Breast epithelium (tissue), 3 donors: Measurements from ENCODE around the gene AAGAB.
"Not testable (repeated sequence)": the region's sequence is repeated elsewhere in the genome, so short reads cannot be mapped to it uniquely, and the experiment has no call there.

Experiments
- POLR2A ChIP-seq: fragments of 450-650 bp; IDR thresholded peaks from one replicate; pipeline ENCODE4 v1.6.1; 2016; ENCODE audit warnings: antibody characterized with exemption, mild to moderate bottlenecking, moderate library complexity
- POLR2AphosphoS5 ChIP-seq, 3 donors: sonication (generic); formaldehyde crosslinking; IDR thresholded peaks; one replicate each; pipeline ENCODE4 v1.6.1; 2017; ENCODE audit warnings: antibody characterized with exemption in 3 of 3
- TF ChIP-seq, protein P1 (sequence below), 3 donors: fragments of 450-650 bp; IDR thresholded peaks; one replicate each; pipeline ENCODE4 v1.5.1; 2016 to 2017; ENCODE audit warnings: antibody characterized with exemption in 3 of 3, mild to moderate bottlenecking in 3 of 3, moderate library complexity in 3 of 3

- TF ChIP-seq, protein P1, sequence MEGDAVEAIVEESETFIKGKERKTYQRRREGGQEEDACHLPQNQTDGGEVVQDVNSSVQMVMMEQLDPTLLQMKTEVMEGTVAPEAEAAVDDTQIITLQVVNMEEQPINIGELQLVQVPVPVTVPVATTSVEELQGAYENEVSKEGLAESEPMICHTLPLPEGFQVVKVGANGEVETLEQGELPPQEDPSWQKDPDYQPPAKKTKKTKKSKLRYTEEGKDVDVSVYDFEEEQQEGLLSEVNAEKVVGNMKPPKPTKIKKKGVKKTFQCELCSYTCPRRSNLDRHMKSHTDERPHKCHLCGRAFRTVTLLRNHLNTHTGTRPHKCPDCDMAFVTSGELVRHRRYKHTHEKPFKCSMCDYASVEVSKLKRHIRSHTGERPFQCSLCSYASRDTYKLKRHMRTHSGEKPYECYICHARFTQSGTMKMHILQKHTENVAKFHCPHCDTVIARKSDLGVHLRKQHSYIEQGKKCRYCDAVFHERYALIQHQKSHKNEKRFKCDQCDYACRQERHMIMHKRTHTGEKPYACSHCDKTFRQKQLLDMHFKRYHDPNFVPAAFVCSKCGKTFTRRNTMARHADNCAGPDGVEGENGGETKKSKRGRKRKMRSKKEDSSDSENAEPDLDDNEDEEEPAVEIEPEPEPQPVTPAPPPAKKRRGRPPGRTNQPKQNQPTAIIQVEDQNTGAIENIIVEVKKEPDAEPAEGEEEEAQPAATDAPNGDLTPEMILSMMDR (IDR thresholded peaks at IDR 0.05), result not testable (repeated sequence)
- TF ChIP-seq POLR2A; POLR2AphosphoS5 (IDR thresholded peaks at IDR 0.05): not testable (repeated sequence)
Measured at GRCh38 chr15:67286400-67286799, 31.9 kb upstream of the AAGAB start.
